Stomach (tissue), 4 donors: ENCODE measurements around the gene DDX11.
"Not testable (repeated sequence)": the region's sequence is repeated elsewhere in the genome, so short reads cannot be mapped to it uniquely, and the experiment has no call there.

Experiments
- CTCF ChIP-seq, 7 experiments: fragments of 450-650 bp in 4 of 7; fragments of 200-600 bp in 3 of 7; sonication (generic) in 3 of 7; IDR thresholded peaks; one replicate each; pipeline ENCODE4 v1.5.1; 2016 to 2019; ENCODE audit warnings: antibody characterized with exemption in 7 of 7, control low read depth in 2 of 7, mild to moderate bottlenecking in 1 of 7
- POLR2A ChIP-seq, 4 donors: fragments of 450-650 bp; IDR thresholded peaks; one replicate each; pipeline ENCODE4 v1.6.1; 2016; ENCODE audit warnings: antibody characterized with exemption in 4 of 4, control low read depth in 2 of 4, mild to moderate bottlenecking in 1 of 4, moderate library complexity in 1 of 4
- POLR2AphosphoS5 ChIP-seq, 3 donors: sonication (generic); formaldehyde crosslinking; IDR thresholded peaks; one replicate each; pipeline ENCODE4 v1.6.1; 2016; ENCODE audit warnings: antibody characterized with exemption in 3 of 3

GRCh38 chr12:31098363-31098762 lies 24.7 kb downstream of the DDX11 start:
- not testable (repeated sequence) for TF ChIP-seq CTCF, POLR2A, POLR2AphosphoS5 (IDR thresholded peaks at IDR 0.05)
